Activated naive CD4-positive, alpha-beta T cell treated with Interleukin-2 at 50 U/mL for 16 hours (primary cell): Measurements from ENCODE around the gene PIK3AP1.
A peak's percentile ranks its signal among the peaks of the same experiment; 100 is the strongest.

ENCODE experiments used
- DNase-seq: peaks from one replicate; pipeline ENCODE4 v3.0.0-alpha.2; 2020

PIK3AP1 gene

GRCh38 chr10:96667401-96667800, 52.9 kb downstream of the PIK3AP1 start:
- no peak for DNase-seq

GRCh38 chr10:96666741-96667140, 53.6 kb downstream of the PIK3AP1 start:
- no peak for DNase-seq

GRCh38 chr10:96665306-96665705, 55.0 kb downstream of the PIK3AP1 start:
- DNase-seq = no peak

DNA sequence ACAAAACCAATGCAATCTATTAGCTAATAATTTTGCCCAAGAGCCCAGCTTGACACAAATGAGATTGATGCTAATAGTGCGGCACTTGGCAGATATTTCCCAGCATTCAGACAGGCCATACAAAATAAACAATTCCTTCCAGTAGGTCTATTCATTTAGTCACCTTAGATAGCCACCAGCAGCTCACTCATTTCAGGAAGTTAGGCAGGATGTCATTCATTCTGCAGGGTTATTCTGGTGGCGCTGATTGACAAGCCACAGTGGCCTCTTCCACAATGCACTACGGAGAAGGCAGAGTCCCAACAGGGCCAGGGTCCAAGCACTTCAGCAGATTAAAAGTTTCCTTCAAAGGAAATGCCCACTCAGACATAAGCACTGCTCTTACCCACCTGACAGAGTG, 55.8 kb downstream of the PIK3AP1 start:
- DNase-seq = no peak

DNA sequence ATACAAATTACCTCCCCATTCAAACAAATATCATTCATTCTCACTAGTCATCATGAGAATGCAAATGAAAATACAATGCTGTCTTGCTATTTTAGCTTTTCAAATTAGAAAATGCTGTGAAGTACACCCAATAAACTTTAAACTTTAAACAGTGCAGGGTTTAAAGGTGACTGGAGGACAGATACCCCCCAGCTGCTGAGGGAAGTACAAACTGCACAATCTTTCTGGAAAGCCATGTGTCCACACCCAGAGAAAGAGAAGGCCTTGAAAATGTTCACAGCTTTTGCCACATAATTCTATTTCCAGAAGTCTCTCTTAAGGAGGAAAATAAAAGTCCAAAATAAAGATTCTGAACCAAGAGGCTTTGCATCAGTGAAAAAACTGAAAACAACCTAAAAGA, 56.5 kb downstream of the PIK3AP1 start:
- DNase-seq = no peak

GRCh38 chr10:96661632-96662031, 58.7 kb downstream of the PIK3AP1 start:
- no peak for DNase-seq

- no peak for DNase-seq
These were observed 60.0 kb downstream of the PIK3AP1 start for GRCh38 chr10:96660297-96660696.

GRCh38 chr10:96658844-96659243, 61.5 kb downstream of the PIK3AP1 start:
- no peak for DNase-seq

GRCh38 chr10:96657385-96657784, 62.9 kb downstream of the PIK3AP1 start:
- no peak for DNase-seq

GRCh38 chr10:96656839-96657238, 63.5 kb downstream of the PIK3AP1 start:
- DNase-seq = no peak

DNA sequence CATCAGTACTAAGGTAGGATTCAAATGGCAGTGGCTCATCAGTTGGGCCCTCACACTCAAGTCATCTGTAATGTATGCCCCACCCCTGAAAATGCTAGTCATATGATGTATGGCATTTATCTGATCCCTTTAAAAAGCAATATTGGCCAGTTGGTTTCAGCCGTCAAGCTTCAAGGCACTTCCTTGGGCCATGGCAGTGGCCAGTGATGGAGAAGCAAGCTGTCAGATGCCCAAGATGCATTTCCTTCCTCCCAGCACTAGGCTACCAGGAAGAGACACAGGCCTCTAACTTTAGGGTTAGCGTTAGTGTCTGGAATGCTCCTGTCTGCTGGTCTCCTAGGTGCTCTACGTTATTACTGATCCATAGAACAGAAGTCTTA, 64.1 kb downstream of the PIK3AP1 start:
- no peak for DNase-seq

- no peak for DNase-seq
These were observed 64.7 kb downstream of the PIK3AP1 start for GRCh38 chr10:96655461-96656197.

DNA sequence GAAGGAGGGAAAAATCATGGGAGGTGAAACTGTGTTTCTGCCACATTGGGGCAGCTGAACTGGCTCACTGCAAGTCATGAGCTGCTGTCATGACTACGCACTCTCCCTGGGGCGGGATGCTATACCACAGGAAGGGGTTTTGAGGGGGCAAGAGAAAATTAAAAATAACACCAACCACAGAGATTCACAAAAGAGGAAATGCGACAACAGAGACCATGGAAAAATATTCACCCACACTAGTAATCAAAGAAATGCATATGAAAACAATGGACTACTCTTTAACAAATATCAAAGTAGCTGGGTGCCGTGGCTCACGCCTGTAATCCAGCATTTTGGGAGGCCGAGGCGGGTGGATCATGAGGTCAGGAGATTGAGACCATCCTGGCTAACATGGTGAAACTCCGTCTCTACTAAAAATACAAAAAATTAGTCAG, 68.3 kb downstream of the PIK3AP1 start:
- DNase-seq = peak; percentile 10

GRCh38 chr10:96650958-96651357, 69.4 kb downstream of the PIK3AP1 start:
- no peak for DNase-seq

DNA sequence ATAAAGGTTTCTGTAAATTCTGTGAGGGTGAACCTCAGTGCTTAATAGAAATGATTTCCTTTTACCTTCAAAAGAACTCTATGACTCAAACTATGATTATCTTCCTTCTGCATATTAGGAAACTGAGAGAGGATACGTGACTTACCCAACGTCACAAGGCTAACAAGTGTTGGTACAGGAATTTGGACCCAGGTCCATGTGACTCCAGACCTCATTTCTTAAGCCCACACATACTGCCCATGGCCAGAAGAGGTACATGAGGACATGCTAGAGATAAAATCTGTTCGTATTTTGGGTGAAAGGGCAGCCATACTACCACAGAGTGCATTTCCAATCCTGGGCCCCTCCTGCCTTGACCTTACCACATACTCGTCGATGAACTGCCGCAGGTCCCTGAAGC, 72.0 kb downstream of the PIK3AP1 start:
- no peak for DNase-seq

DNA sequence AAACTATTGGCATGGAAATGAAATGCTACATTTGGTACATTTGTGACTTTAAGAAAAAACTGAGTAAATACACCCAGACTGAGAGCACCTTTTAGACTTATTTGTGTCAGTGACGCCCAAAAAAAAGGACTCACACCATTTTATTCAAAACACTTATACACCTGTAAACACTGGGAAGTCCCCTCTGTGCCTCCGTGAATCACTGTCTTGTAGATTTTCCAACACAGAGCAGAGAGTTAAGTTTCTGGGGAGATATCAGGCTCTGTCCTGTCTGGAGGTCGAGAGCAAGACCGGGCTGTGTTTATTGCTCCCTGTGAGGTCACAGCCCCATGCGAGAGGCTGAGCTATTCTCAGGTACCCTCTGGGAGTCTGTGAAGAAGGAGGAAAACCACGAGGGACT, 72.8 kb downstream of the PIK3AP1 start:
- DNase-seq = no peak

DNA sequence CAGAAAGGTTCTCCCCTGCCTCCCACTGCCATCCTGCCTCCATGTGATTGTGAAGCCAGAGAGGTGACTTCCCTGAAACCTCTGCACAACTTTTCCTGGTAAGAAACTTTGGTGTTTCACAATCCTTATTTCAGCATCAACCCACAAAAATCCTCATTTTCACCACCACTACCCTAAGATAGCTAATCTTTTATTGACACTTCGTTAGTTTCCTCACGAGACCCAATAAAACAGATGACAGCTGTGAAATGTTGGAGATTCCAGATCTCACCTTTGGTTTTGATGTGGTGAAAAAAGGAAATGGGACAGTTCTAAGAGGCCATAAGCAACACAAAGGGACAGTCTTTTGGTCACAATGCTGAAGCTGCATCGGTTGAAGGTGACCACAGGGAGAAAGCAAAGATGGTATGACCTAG, 73.6 kb downstream of the PIK3AP1 start:
- no peak for DNase-seq

DNA sequence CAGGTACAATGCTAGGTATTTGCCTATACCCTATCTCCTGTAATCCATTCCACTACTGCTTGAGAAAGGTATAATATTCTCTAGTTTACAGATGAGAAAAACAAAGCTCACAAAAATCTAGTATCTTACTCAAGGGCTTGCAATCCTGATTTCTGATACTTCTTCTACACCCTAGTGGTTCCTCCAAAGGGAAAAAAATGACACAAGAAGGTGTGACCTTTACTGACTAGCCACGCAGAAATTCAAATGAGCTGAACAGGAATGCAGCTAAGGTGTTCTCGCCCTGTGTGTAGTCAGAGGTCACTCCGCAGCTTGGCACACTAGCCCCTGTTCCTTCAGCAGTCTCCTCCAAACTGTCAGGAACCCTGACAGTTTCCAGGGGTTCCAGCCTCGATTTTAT, 74.0 kb downstream of the PIK3AP1 start:
- DNase-seq = no peak

DNA sequence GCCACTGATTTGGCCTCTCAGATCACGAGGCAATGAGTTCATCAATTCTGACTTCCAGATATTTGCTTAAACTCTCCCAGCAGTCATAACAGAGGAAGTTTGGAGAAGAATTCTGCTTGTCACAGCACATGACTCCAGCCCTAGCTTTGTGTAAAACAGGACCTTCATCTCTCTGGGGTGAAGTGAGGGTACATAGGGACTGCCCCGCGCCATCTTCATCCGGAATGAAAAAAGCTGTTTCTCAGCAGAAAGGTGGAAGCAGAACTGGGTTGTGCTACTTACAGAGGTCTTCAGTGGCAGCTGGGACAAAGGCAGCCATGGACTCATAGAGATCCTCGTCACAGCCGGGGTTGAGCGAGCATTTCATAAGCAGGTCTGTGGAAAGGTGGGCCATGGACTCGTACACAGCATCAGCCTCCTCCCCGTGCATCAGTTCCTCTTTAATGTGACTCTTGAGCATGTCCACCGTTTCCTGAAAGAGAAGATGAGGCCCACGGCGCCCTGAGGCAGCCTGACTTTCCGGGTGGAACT, 75.1 kb downstream of the PIK3AP1 start:
- DNase-seq = no peak

GRCh38 chr10:96643920-96644319, 76.4 kb downstream of the PIK3AP1 start:
- DNase-seq = no peak

DNA sequence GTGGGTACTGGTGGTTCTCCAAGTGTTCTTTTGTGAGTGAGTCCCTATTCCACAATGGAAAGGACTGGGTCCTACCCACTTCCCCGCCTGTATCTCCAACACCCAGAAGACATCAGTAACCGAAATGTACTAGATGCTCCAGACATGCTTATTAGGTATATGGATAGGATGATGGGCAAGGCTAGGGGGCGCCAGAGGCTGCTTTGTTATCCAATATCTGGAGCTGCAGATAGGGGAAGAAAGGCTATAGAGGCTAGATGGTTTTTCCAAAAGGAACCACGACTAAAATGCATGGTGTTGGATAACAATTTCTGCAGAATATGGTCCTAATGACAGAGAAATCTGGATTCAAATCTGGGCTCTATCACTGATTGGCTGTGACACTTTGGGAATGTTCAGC, 77.3 kb downstream of the PIK3AP1 start:
- DNase-seq = peak; percentile 49

DNA sequence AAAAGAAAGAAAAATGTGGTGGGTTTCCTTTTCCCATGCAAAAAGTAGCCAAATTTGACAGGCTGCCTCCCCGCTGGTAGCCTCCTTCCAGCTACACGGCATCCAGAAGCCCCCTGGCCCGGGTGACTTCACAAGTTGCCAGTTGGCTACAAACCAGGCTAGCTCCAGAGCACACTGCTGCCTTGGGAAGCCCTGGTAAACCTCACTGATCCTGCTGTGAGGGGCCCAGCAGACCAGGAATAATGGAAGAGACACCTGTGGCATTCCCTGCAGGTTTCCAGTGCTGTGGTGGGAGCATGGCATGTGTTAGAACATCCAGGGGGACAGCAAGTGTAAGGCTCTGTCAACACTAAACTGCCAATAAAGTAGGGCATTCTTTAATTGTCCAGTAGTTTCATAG, 77.8 kb downstream of the PIK3AP1 start:
- DNase-seq = no peak

GRCh38 chr10:96641396-96642295, 78.7 kb downstream of the PIK3AP1 start:
- no peak for DNase-seq

GRCh38 chr10:96639899-96640298, 80.4 kb downstream of the PIK3AP1 start:
- no peak for DNase-seq
